Measurements from ENCODE around the gene LOXL1.

- TF ChIP-seq, protein P1, sequence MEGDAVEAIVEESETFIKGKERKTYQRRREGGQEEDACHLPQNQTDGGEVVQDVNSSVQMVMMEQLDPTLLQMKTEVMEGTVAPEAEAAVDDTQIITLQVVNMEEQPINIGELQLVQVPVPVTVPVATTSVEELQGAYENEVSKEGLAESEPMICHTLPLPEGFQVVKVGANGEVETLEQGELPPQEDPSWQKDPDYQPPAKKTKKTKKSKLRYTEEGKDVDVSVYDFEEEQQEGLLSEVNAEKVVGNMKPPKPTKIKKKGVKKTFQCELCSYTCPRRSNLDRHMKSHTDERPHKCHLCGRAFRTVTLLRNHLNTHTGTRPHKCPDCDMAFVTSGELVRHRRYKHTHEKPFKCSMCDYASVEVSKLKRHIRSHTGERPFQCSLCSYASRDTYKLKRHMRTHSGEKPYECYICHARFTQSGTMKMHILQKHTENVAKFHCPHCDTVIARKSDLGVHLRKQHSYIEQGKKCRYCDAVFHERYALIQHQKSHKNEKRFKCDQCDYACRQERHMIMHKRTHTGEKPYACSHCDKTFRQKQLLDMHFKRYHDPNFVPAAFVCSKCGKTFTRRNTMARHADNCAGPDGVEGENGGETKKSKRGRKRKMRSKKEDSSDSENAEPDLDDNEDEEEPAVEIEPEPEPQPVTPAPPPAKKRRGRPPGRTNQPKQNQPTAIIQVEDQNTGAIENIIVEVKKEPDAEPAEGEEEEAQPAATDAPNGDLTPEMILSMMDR (IDR thresholded peaks at IDR 0.05; ENCODE audit: low read depth, low read length) = no peak
- TF ChIP-seq, protein P2, sequence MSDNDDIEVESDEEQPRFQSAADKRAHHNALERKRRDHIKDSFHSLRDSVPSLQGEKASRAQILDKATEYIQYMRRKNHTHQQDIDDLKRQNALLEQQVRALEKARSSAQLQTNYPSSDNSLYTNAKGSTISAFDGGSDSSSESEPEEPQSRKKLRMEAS (IDR thresholded peaks at IDR 0.05; ENCODE audit: low read depth, low read length) = no peak
- TF ChIP-seq POLR2A (IDR thresholded peaks at IDR 0.05; ENCODE audit: extremely low read depth, insufficient read length) (no peak), MYC (IDR thresholded peaks at IDR 0.05; ENCODE audit: low read depth, low read length) (no peak)
Measured at GRCh38 chr15:73990250-73991005, 64.2 kb downstream of the LOXL1 start.

Measured in NB4 (cell line).